ENCODE data around the gene GTF3A. TPM values are rescaled to one million over a fixed set of nuclear protein-coding genes. Genes with fewer than 3 reads are reported as not detected.

Gene GTF3A
- total and polyA plus RNA-seq, 2 donors (not counting 3 experiments of a cell fraction or from before 2014, with no cell fraction given), result 37.9 to 73.3 TPM

GRCh38 chr13:27466513-27466912, 42.1 kb downstream of the GTF3A start:
- dilution Hi-C loops (cut with MboI; ENCODE audit: extremely low pct_ligation_motif_present, low sequenced_read_pairs), result no loop called here
- H3K4me3 ChIP-seq (replicated peaks in 1 of 3; ENCODE audit: insufficient read depth in 1 of 3, low read depth in 1 of 3, low read length in 3 of 3), result no peak overlapping the region
- no peak for FAIRE-seq
- H3K9me3 ChIP-seq (replicated peaks; ENCODE audit: control insufficient read depth, insufficient read depth, low read length), result no peaks in the 10 kb centered on the region
- H3K36me3 ChIP-seq (ENCODE audit: control insufficient read depth in 2 of 2, extremely low read depth in 1 of 2, insufficient read depth in 2 of 2, low read length in 2 of 2), result no peaks in the 10 kb centered on the region
- no peaks in the 10 kb centered on the region for H3K9me1 ChIP-seq (replicated peaks; ENCODE audit: control insufficient read depth, extremely low read depth, insufficient read depth, low read length)
- no peaks in the 10 kb centered on the region for H3K79me2 ChIP-seq (ENCODE audit: control insufficient read depth, insufficient read depth, low read length)
- no TSS peak for BruUV-seq (replicated peaks)
- H3K4me2 ChIP-seq (ENCODE audit: insufficient read depth, low read length), result no peak overlapping the region
- intact Hi-C loops (cut with micrococcal nuclease), result no loop called here
- ChIA-PET POLR2A (no interaction called here), CTCF (interaction anchor here (1.1 to 1.3 kb wide), 3 partner anchors 41 to 360 kb away, joined by 3 to 5 read pairs (median 4); no protein-coding TSS in a partner anchor)
- no peak for TF ChIP-seq MYC (IDR thresholded peaks at IDR 0.05; ENCODE audit: low read depth, low read length)
- no peak for TF ChIP-seq POLR2AphosphoS5 (IDR thresholded peaks at IDR 0.05; ENCODE audit: insufficient read depth, low read depth, low read length)
- TF ChIP-seq GATA2 (IDR thresholded peaks at IDR 0.05; ENCODE audit: insufficient read depth, insufficient read length, low read depth, low read length), result peak; percentile 31
- no peak overlapping the region for H3K27ac ChIP-seq (ENCODE audit: insufficient read depth, low read depth, low read length)
- no peak overlapping the region for H3K9ac ChIP-seq (replicated peaks; ENCODE audit: extremely low read depth, insufficient read depth, low read length)
- H4K20me1 ChIP-seq (replicated peaks; ENCODE audit: control insufficient read depth, extremely low read depth, insufficient read depth, low read length), result no peaks in the 10 kb centered on the region
- no peaks in the 10 kb centered on the region for H3K4me1 ChIP-seq (ENCODE audit: control insufficient read depth, extremely low read depth, insufficient read depth, low read length)
- H2AFZ ChIP-seq (ENCODE audit: low read depth, low read length), result no peak overlapping the region
- H3K27me3 ChIP-seq (ENCODE audit: control insufficient read depth in 2 of 2, insufficient read depth in 2 of 2, low read length in 2 of 2), result peaks cover 2 to 13% of the 10 kb centered on the region in 2 experiments
- no peak for DNase-seq (ENCODE audit: low read depth, low spot score)

GRCh38 chr13:27470075-27470820, 45.8 kb downstream of the GTF3A start:
- BruUV-seq (replicated peaks), result no TSS peak
- H3K27me3 ChIP-seq (ENCODE audit: control insufficient read depth in 2 of 2, insufficient read depth in 2 of 2, low read length in 2 of 2), result peaks cover 0 to 13% of the 10 kb centered on the region in 2 experiments
- ChIA-PET POLR2A (no interaction called here), CTCF (no interaction called here)
- dilution Hi-C loops (cut with MboI; ENCODE audit: extremely low pct_ligation_motif_present, low sequenced_read_pairs) (no loop called here), intact Hi-C loops (cut with micrococcal nuclease) (no loop called here)
- H3K79me2 ChIP-seq (ENCODE audit: control insufficient read depth, insufficient read depth, low read length), result no peaks in the 10 kb centered on the region
- H3K9me1 ChIP-seq (replicated peaks; ENCODE audit: control insufficient read depth, extremely low read depth, insufficient read depth, low read length), result no peaks in the 10 kb centered on the region
- no peak overlapping the region for H3K4me3 ChIP-seq (replicated peaks in 1 of 3; ENCODE audit: insufficient read depth in 1 of 3, low read depth in 1 of 3, low read length in 3 of 3)
- TF ChIP-seq GATA2 (IDR thresholded peaks at IDR 0.05; ENCODE audit: insufficient read depth, insufficient read length, low read depth, low read length), result no peak
- TF ChIP-seq MYC (IDR thresholded peaks at IDR 0.05; ENCODE audit: low read depth, low read length), result no peak
- TF ChIP-seq JUN (IDR thresholded peaks at IDR 0.05; ENCODE audit: borderline replicate concordance, insufficient read depth, insufficient read length, low read depth), result no peak
- no peak for TF ChIP-seq POLR2A (IDR thresholded peaks at IDR 0.05; ENCODE audit: low read depth, low read length)
- TF ChIP-seq POLR2AphosphoS5 (IDR thresholded peaks at IDR 0.05; ENCODE audit: insufficient read depth, low read depth, low read length), result no peak
- no peak for TF ChIP-seq FOS (IDR thresholded peaks at IDR 0.05; ENCODE audit: borderline replicate concordance, insufficient read depth, low read length)
- no peak for TF ChIP-seq CTCF (IDR thresholded peaks at IDR 0.05; ENCODE audit: extremely low read depth in 1 of 2, insufficient read depth in 1 of 2, low read depth in 1 of 2, low read length in 2 of 2)
- no peak for TF ChIP-seq EZH2 (IDR thresholded peaks at IDR 0.05; ENCODE audit: borderline replicate concordance, low read depth, low read length, severe bottlenecking)
- no peak for TF ChIP-seq MAX (IDR thresholded peaks at IDR 0.05; ENCODE audit: insufficient read depth, insufficient read length)
- no peaks in the 10 kb centered on the region for H4K20me1 ChIP-seq (replicated peaks; ENCODE audit: control insufficient read depth, extremely low read depth, insufficient read depth, low read length)
- H3K9ac ChIP-seq (replicated peaks; ENCODE audit: extremely low read depth, insufficient read depth, low read length), result no peak overlapping the region
- no peaks in the 10 kb centered on the region for H3K36me3 ChIP-seq (ENCODE audit: control insufficient read depth in 2 of 2, extremely low read depth in 1 of 2, insufficient read depth in 2 of 2, low read length in 2 of 2)
- no peak overlapping the region for H3K4me2 ChIP-seq (ENCODE audit: insufficient read depth, low read length)
- H3K27ac ChIP-seq (ENCODE audit: insufficient read depth, low read depth, low read length), result no peak overlapping the region
- H3K4me1 ChIP-seq (ENCODE audit: control insufficient read depth, extremely low read depth, insufficient read depth, low read length), result no peaks in the 10 kb centered on the region
- DNase-seq (ENCODE audit: low read depth, low spot score), result no peak
- no peaks in the 10 kb centered on the region for H3K9me3 ChIP-seq (replicated peaks; ENCODE audit: control insufficient read depth, insufficient read depth, low read length)
- no peak for FAIRE-seq
- no peak overlapping the region for H2AFZ ChIP-seq (ENCODE audit: low read depth, low read length)
